D721Med (cell line): Measurements from ENCODE around the gene APLP1.

Source experiments
- DNase-seq: peaks from one replicate; pipeline ENCODE4 v3.0.0; 2011; ENCODE audit warnings: low spot score; ENCODE audit not compliant: insufficient read length
- FAIRE-seq: peaks from 2 replicates; lab custom pipeline; 2011; peaks lifted over from hg19 to GRCh38; lab: Jason Lieb, UNC
- CTCF ChIP-seq: IDR thresholded peaks from 2 replicates; pipeline ENCODE4 v1.5.1; 2012; ENCODE audit warnings: mild to moderate bottlenecking, control low read depth; ENCODE audit not compliant: insufficient read depth; ENCODE audit errors: missing control alignments

APLP1 gene

GRCh38 chr19:35872180-35872579 lies 3.8 kb downstream of the APLP1 start:
- no peak for DNase-seq
- TF ChIP-seq CTCF = no peak
- FAIRE-seq = no peak

GRCh38 chr19:35874392-35874930 lies 6.1 kb downstream of the APLP1 start:
- no peak for TF ChIP-seq CTCF
- FAIRE-seq (no peak), DNase-seq (no peak)

- peak; percentile 1 for DNase-seq
- no peak for FAIRE-seq
- no peak for TF ChIP-seq CTCF
These were observed 10.7 kb downstream of the APLP1 start for GRCh38 chr19:35879068-35879467.

- FAIRE-seq = no peak
- peak; percentile 58 for DNase-seq
- TF ChIP-seq CTCF = no peak
These were observed 11.5 kb downstream of the APLP1 start for GRCh38 chr19:35879770-35880317.

- FAIRE-seq (peak; percentile 16), DNase-seq (no peak)
- peak; percentile 70 for TF ChIP-seq CTCF
These were observed 13.9 kb downstream of the APLP1 start for GRCh38 chr19:35882114-35882832.

GRCh38 chr19:35883882-35884281 lies 15.5 kb downstream of the APLP1 start:
- no peak for TF ChIP-seq CTCF
- FAIRE-seq (no peak), DNase-seq (no peak)

GRCh38 chr19:35885225-35885738 lies 16.9 kb downstream of the APLP1 start:
- DNase-seq (no peak), FAIRE-seq (no peak)
- TF ChIP-seq CTCF = no peak
